Measurements from ENCODE around the gene KRTCAP2.

KRTCAP2 gene

GRCh38 chr1:155136748-155137147, 36.4 kb downstream of the KRTCAP2 start:
- peak overlapping the region; percentile 7 for H3K4me3 ChIP-seq (ENCODE audit: low read length)
- H3K4me1 ChIP-seq (ENCODE audit: insufficient read depth, low read length) = peaks cover 23% of the 10 kb centered on the region
- no peaks in the 10 kb centered on the region for H3K27me3 ChIP-seq (ENCODE audit: insufficient read depth, low read length)
- peaks cover 7% of the 10 kb centered on the region for H3K36me3 ChIP-seq (ENCODE audit: insufficient read depth, low read length)
- H2AFZ ChIP-seq (ENCODE audit: low read depth, low read length) = no peak overlapping the region
- H3K9me3 ChIP-seq (ENCODE audit: low read length) = no peaks in the 10 kb centered on the region

- H3K36me3 ChIP-seq (ENCODE audit: insufficient read depth, low read length) = peaks cover 7% of the 10 kb centered on the region
- peak within 1 kb of the TSS; percentile 91 for H3K4me3 ChIP-seq (ENCODE audit: low read length)
- H3K27me3 ChIP-seq (ENCODE audit: insufficient read depth, low read length) = no peaks in the 10 kb centered on the region
- peak within 1 kb of the TSS; percentile 56 for H2AFZ ChIP-seq (ENCODE audit: low read depth, low read length)
- H3K4me1 ChIP-seq (ENCODE audit: insufficient read depth, low read length) = peaks cover 24% of the 10 kb centered on the region
- H3K9me3 ChIP-seq (ENCODE audit: low read length) = no peaks in the 10 kb centered on the region
These were observed 37.6 kb downstream of the KRTCAP2 start, which contains the start of gene SLC50A1 for GRCh38 chr1:155135415-155136028. Gene SLC50A1 (plus strand): TSS chr1:155135852. CDS start chr1:155135912, 60 bp downstream.

GRCh38 chr1:155134880-155135414, 38.2 kb downstream of the KRTCAP2 start:
- H3K4me1 ChIP-seq (ENCODE audit: insufficient read depth, low read length) = peaks cover 28% of the 10 kb centered on the region
- no peaks in the 10 kb centered on the region for H3K9me3 ChIP-seq (ENCODE audit: low read length)
- H3K4me3 ChIP-seq (ENCODE audit: low read length) = peak overlapping the region; percentile 91
- H2AFZ ChIP-seq (ENCODE audit: low read depth, low read length) = peak overlapping the region; percentile 56
- H3K27me3 ChIP-seq (ENCODE audit: insufficient read depth, low read length) = no peaks in the 10 kb centered on the region
- peaks cover 7% of the 10 kb centered on the region for H3K36me3 ChIP-seq (ENCODE audit: insufficient read depth, low read length)

- peaks cover 7% of the 10 kb centered on the region for H3K36me3 ChIP-seq (ENCODE audit: insufficient read depth, low read length)
These were observed 38.8 kb downstream of the KRTCAP2 start for GRCh38 chr1:155134322-155134721.

GRCh38 chr1:155133799-155134281, 39.3 kb downstream of the KRTCAP2 start:
- Histone ChIP-seq H3K4me3 (ENCODE audit: low read length) (no peak overlapping the region), H3K27me3 (ENCODE audit: insufficient read depth, low read length) (peaks cover 10% of the 10 kb centered on the region), H3K36me3 (ENCODE audit: insufficient read depth, low read length) (peaks cover 7% of the 10 kb centered on the region), H3K4me1 (ENCODE audit: insufficient read depth, low read length) (peaks cover 36% of the 10 kb centered on the region), H3K9me3 (ENCODE audit: low read length) (no peaks in the 10 kb centered on the region), H2AFZ (ENCODE audit: low read depth, low read length) (no peak overlapping the region)

More at GRCh38 chr1:155134322-155134721, 38.8 kb downstream of the KRTCAP2 start:
- Histone ChIP-seq H3K27me3 (ENCODE audit: insufficient read depth, low read length) (peaks cover 5% of the 10 kb centered on the region), H3K9me3 (ENCODE audit: low read length) (no peaks in the 10 kb centered on the region), H2AFZ (ENCODE audit: low read depth, low read length) (no peak overlapping the region), H3K4me1 (ENCODE audit: insufficient read depth, low read length) (peaks cover 31% of the 10 kb centered on the region), H3K4me3 (ENCODE audit: low read length) (peak overlapping the region; percentile 91)

- no peaks in the 10 kb centered on the region for H3K36me3 ChIP-seq (ENCODE audit: insufficient read depth, low read length)
- H3K4me1 ChIP-seq (ENCODE audit: insufficient read depth, low read length) = peaks cover 54% of the 10 kb centered on the region
- H2AFZ ChIP-seq (ENCODE audit: low read depth, low read length) = no peak overlapping the region
- H3K4me3 ChIP-seq (ENCODE audit: low read length) = no peak overlapping the region
- no peaks in the 10 kb centered on the region for H3K9me3 ChIP-seq (ENCODE audit: low read length)
- peaks cover 28% of the 10 kb centered on the region for H3K27me3 ChIP-seq (ENCODE audit: insufficient read depth, low read length)
These were observed 41.2 kb downstream of the KRTCAP2 start for GRCh38 chr1:155131856-155132255.

GRCh38 chr1:155131285-155131684, 41.8 kb downstream of the KRTCAP2 start:
- H3K36me3 ChIP-seq (ENCODE audit: insufficient read depth, low read length) = no peaks in the 10 kb centered on the region
- H3K4me3 ChIP-seq (ENCODE audit: low read length) = no peak overlapping the region
- H2AFZ ChIP-seq (ENCODE audit: low read depth, low read length) = no peak overlapping the region
- peaks cover 58% of the 10 kb centered on the region for H3K4me1 ChIP-seq (ENCODE audit: insufficient read depth, low read length)
- no peaks in the 10 kb centered on the region for H3K9me3 ChIP-seq (ENCODE audit: low read length)
- H3K27me3 ChIP-seq (ENCODE audit: insufficient read depth, low read length) = peaks cover 33% of the 10 kb centered on the region

GRCh38 chr1:155130272-155131006, 42.7 kb downstream of the KRTCAP2 start:
- peaks cover 41% of the 10 kb centered on the region for H3K27me3 ChIP-seq (ENCODE audit: insufficient read depth, low read length)
- H3K4me1 ChIP-seq (ENCODE audit: insufficient read depth, low read length) = peaks cover 56% of the 10 kb centered on the region
- no peak overlapping the region for H3K4me3 ChIP-seq (ENCODE audit: low read length)
- H2AFZ ChIP-seq (ENCODE audit: low read depth, low read length) = no peak overlapping the region
- H3K9me3 ChIP-seq (ENCODE audit: low read length) = no peaks in the 10 kb centered on the region
- H3K36me3 ChIP-seq (ENCODE audit: insufficient read depth, low read length) = no peaks in the 10 kb centered on the region

GRCh38 chr1:155128755-155129473, 44.2 kb downstream of the KRTCAP2 start:
- Histone ChIP-seq H3K27me3 (ENCODE audit: insufficient read depth, low read length) (peaks cover 53% of the 10 kb centered on the region), H3K4me3 (ENCODE audit: low read length) (no peak overlapping the region), H3K36me3 (ENCODE audit: insufficient read depth, low read length) (no peaks in the 10 kb centered on the region), H3K4me1 (ENCODE audit: insufficient read depth, low read length) (peaks cover 42% of the 10 kb centered on the region), H2AFZ (ENCODE audit: low read depth, low read length) (no peak overlapping the region), H3K9me3 (ENCODE audit: low read length) (no peaks in the 10 kb centered on the region)

GRCh38 chr1:155127967-155128754, 44.9 kb downstream of the KRTCAP2 start:
- Histone ChIP-seq H3K27me3 (ENCODE audit: insufficient read depth, low read length) (peaks cover 57% of the 10 kb centered on the region), H3K4me1 (ENCODE audit: insufficient read depth, low read length) (peaks cover 42% of the 10 kb centered on the region), H3K36me3 (ENCODE audit: insufficient read depth, low read length) (no peaks in the 10 kb centered on the region), H2AFZ (ENCODE audit: low read depth, low read length) (no peak overlapping the region), H3K4me3 (ENCODE audit: low read length) (peak overlapping the region; percentile 39), H3K9me3 (ENCODE audit: low read length) (no peaks in the 10 kb centered on the region)

- peaks cover 62% of the 10 kb centered on the region for H3K27me3 ChIP-seq (ENCODE audit: insufficient read depth, low read length)
These were observed 45.8 kb downstream of the KRTCAP2 start, which contains the start of gene EFNA1 for GRCh38 chr1:155127105-155127966. Gene EFNA1 (plus strand): TSS chr1:155127876. CDS start chr1:155127978, 102 bp downstream.

More at GRCh38 chr1:155127105-155127966, 45.8 kb downstream of the KRTCAP2 start, which contains the start of gene EFNA1:
- Histone ChIP-seq H3K9me3 (ENCODE audit: low read length) (no peaks in the 10 kb centered on the region), H3K4me1 (ENCODE audit: insufficient read depth, low read length) (peaks cover 42% of the 10 kb centered on the region), H3K36me3 (ENCODE audit: insufficient read depth, low read length) (no peaks in the 10 kb centered on the region), H3K4me3 (ENCODE audit: low read length) (peak within 1 kb of the TSS; percentile 39), H2AFZ (ENCODE audit: low read depth, low read length) (peak within 1 kb of the TSS; percentile 2)
